ENCODE data around the gene HAUS8. TPM values are rescaled to one million over a fixed set of nuclear protein-coding genes. Genes with fewer than 3 reads are reported as not detected.

HAUS8 gene
- total RNA-seq, 2 experiments from 2014 or later, result 47.3 to 74.1 TPM

DNA sequence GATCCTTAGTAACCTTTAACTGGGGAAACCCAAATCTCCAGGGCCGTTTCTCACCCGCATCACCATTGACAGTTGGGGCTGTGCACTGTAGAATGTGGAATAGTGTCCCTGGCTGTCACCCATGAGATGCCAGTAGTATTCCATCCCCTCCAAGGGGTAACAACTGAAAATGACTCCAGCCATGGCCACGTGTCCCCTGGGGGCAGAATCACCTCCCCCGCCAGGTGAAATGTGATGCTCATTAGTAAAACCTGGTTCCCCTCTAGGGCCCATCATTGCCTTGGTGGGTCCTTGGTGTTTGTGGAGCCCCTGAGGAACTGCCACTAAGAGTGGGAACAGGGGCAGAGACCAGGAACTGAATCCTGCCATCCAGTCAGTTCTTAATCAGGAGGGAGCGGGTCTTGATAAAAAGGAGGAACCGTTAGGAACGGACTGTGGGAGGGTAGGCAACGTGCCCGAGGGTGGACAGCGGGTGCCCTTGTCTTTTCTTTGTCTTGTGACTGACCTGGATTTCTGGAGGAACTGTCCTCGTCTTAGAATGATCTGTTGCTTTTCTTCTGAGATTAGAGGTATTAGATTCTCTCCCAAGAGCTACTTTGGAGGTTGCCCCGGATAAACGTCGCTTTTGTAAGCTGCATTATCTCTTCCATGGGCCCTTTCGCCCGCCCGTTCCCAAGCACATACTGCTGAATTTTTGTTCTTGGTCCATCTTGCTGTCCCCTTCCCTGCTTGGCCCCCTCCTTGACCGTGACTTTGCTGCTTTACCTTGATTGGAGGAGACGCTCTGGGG lies 3.9 kb upstream of the HAUS8 start:
- intact Hi-C loops (cut with micrococcal nuclease; ENCODE audit: unreplicated experiment), result loop anchor here (10.0 kb wide), 1 partner anchor 634 kb away; no protein-coding TSS in a partner anchor
- peaks cover 12% of the 10 kb centered on the region; the same call in 1 of the 2 replicates for H3K36me3 ChIP-seq (ENCODE audit: insufficient read depth, low read length)
- no peak for DNase-seq (ENCODE audit: low spot score)
- H3K27ac ChIP-seq (ENCODE audit: low read depth, low read length, poor library complexity, severe bottlenecking), result peak overlapping the region; percentile 67
- ChIA-PET POLR2A (interaction anchor here (0.8 kb wide), 1 partner anchor 143 kb away, joined by 3 read pairs; no protein-coding TSS in a partner anchor), CTCF (ENCODE audit: unreplicated experiment) (interaction anchor here (0.5 kb wide), 1 partner anchor 170 kb away, joined by 3 read pairs; no protein-coding TSS in a partner anchor)
- H3K79me2 ChIP-seq (ENCODE audit: insufficient read depth, low read depth, low read length), result peaks cover 88% of the 10 kb centered on the region
- H3K4me1 ChIP-seq (ENCODE audit: insufficient read depth, low read length, poor library complexity, severe bottlenecking), result peaks cover 53% of the 10 kb centered on the region
- no peak for TF ChIP-seq EZH2phosphoT487 (IDR thresholded peaks at IDR 0.05; ENCODE audit: borderline replicate concordance, low read depth, low read length)
- TF ChIP-seq, protein P1, sequence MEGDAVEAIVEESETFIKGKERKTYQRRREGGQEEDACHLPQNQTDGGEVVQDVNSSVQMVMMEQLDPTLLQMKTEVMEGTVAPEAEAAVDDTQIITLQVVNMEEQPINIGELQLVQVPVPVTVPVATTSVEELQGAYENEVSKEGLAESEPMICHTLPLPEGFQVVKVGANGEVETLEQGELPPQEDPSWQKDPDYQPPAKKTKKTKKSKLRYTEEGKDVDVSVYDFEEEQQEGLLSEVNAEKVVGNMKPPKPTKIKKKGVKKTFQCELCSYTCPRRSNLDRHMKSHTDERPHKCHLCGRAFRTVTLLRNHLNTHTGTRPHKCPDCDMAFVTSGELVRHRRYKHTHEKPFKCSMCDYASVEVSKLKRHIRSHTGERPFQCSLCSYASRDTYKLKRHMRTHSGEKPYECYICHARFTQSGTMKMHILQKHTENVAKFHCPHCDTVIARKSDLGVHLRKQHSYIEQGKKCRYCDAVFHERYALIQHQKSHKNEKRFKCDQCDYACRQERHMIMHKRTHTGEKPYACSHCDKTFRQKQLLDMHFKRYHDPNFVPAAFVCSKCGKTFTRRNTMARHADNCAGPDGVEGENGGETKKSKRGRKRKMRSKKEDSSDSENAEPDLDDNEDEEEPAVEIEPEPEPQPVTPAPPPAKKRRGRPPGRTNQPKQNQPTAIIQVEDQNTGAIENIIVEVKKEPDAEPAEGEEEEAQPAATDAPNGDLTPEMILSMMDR (conservative IDR thresholded peaks at IDR 0.05; ENCODE audit: low read length), result no peak
- H3K4me2 ChIP-seq (ENCODE audit: low read length), result peak overlapping the region; percentile 93
- BruUV-seq (replicated peaks), result no TSS peak
- peaks cover 8% of the 10 kb centered on the region; the same call in 1 of the 2 replicates for H4K20me1 ChIP-seq (ENCODE audit: insufficient read depth, low read length)
- H2AFZ ChIP-seq (ENCODE audit: low read length), result no peak overlapping the region
- no peaks in the 10 kb centered on the region for H3K9me2 ChIP-seq (ENCODE audit: insufficient read depth, low read length)
- H3K9me3 ChIP-seq (ENCODE audit: low read length), result no peaks in the 10 kb centered on the region
- H3K4me3 ChIP-seq (ENCODE audit: low read depth, low read length, poor library complexity, severe bottlenecking), result peak overlapping the region; percentile 68

DNA sequence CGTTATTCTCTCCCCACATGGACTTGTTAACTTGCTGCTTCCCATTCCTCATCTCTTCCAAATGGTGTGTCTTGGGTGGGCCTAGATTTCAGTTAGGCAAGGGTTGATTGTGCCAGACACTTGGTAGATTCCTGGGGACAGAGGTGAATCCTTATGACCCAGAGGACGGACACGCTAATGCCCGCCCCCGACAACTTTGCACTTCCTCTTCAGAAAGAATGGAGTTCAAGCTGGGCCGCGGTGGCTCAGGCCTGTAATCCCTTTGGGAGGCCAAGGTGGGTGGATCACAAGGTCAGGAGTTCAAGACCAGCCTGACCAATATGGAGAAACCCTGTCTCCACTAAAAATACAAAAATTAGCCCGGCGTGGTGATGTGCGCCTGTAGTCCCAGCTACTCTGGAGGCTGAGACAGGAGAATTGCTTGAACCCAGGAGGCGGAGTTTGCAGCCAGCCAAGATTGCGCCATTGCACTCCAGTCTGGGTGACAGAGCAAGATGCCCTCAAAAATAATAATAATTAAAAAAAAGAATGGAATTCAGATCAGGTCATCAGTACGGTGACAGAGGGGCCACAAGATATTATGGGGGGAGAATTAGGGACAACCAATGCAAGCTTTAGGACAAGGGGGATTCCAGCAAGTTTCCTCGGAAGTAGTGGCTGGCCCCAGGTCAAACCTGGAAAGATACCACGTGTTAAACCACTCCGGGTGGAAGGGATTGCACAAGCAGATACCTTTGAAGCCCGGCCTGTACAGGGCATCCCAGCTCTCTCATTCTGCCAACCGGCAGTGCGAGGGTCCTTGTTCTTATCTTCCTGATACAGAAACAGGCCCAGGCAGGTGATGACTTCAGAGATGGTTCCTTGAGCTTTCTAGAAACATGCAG lies 3.0 kb upstream of the HAUS8 start:
- Histone ChIP-seq H3K4me3 (ENCODE audit: low read depth, low read length, poor library complexity, severe bottlenecking) (peak overlapping the region; percentile 84), H3K79me2 (ENCODE audit: insufficient read depth, low read depth, low read length) (peaks cover 88% of the 10 kb centered on the region), H4K20me1 (ENCODE audit: insufficient read depth, low read length) (peaks cover 14% of the 10 kb centered on the region), H3K9me2 (ENCODE audit: insufficient read depth, low read length) (no peaks in the 10 kb centered on the region), H3K4me1 (ENCODE audit: insufficient read depth, low read length, poor library complexity, severe bottlenecking) (peaks cover 61% of the 10 kb centered on the region), H3K9me3 (ENCODE audit: low read length) (no peaks in the 10 kb centered on the region), H3K27ac (ENCODE audit: low read depth, low read length, poor library complexity, severe bottlenecking) (no peak overlapping the region), H2AFZ (ENCODE audit: low read length) (no peak overlapping the region), H3K4me2 (ENCODE audit: low read length) (peak overlapping the region; percentile 93), H3K36me3 (ENCODE audit: insufficient read depth, low read length) (peaks cover 15% of the 10 kb centered on the region; the same call in 1 of the 2 replicates)
- DNase-seq (ENCODE audit: low spot score), result no peak
- intact Hi-C loops (cut with micrococcal nuclease; ENCODE audit: unreplicated experiment), result loop anchor here (10.0 kb wide), 1 partner anchor 633 kb away; no protein-coding TSS in a partner anchor
- TF ChIP-seq EZH2phosphoT487 (IDR thresholded peaks at IDR 0.05; ENCODE audit: borderline replicate concordance, low read depth, low read length), result no peak
- TF ChIP-seq, protein P1 (conservative IDR thresholded peaks at IDR 0.05; ENCODE audit: low read length), result no peak
- BruUV-seq (replicated peaks), result TSS peak; percentile 52
- ChIA-PET POLR2A (no interaction called here), CTCF (ENCODE audit: unreplicated experiment) (interaction anchor here (0.5 kb wide), 1 partner anchor 171 kb away, joined by 3 read pairs; no protein-coding TSS in a partner anchor)
